NCI-H446 treated with DMSO at 0.1 percent for 48 hours (cell line): ENCODE results near the gene GSG1.
A peak's percentile ranks its signal among the peaks of the same experiment; 100 is the strongest.
"Not testable (repeated sequence)": the region's sequence is repeated elsewhere in the genome, so short reads cannot be mapped to it uniquely, and the experiment has no call there.

Experiments
- DNase-seq: peaks from one replicate; lab custom pipeline; 2025; lab: John Stamatoyannopoulos, UW

GSG1 gene

DNA sequence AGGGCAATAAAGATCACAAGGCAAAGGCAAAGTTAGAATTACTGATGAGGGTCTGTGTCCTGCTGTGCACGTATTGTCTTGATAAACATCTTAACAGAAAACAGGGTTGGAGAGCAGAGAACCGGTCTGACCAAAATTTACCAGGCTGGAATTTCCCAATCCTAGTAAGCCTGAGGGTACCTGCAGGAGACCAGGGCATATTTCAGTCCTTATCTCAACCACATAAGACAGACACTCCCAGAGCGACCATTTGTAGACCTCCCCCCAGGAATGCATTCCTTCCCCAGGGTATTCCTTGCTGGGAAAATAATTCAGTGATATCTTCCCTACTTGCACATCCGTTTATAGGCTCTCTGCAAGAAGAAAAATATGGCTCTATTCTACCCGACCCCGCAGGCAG, 49.9 kb downstream of the GSG1 start:
- DNase-seq, result not testable (repeated sequence)

GRCh38 chr12:13052421-13052820, 51.0 kb downstream of the GSG1 start:
- no peak for DNase-seq

- no peak for DNase-seq
Observed at GRCh38 chr12:13049816-13050215, 53.7 kb downstream of the GSG1 start.

DNA sequence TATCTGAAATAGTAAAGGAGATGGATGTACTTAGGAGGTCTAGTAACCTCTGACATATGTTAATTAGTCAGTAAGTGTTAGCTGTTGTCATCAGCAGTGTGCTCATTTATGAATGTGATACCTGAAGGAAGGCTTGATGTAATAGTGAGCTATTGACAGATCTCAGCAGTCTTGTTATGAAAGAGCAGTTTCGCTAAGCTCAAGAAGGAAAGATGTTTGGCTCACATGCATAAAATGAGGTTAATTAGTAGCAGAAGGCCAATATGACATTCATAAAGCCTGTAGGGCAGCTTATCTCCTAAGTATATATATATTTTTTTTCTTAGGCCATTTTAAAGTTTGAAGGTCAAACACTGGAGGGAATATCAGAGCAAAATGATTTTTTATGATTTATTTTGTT, 56.5 kb downstream of the GSG1 start:
- DNase-seq, result no peak

DNA sequence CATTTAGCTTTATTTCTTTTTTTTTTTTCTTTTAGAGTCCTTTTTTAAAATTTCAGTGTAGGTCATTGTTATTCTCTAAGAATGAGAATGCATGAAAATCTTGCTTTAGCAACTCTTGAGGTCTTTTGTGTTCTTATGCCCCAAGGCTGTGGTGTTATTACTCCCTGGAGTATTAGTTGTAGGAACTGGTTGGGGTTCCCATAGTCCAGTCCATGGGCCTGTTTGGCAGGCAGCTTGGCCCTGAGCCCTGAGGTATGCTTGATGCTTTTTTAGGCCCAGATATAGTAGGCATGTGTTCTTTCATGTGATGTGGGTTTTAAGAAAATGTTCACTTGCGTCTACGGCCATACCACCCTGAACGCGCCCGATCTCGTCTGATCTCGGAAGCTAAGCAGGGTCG, 57.7 kb downstream of the GSG1 start:
- DNase-seq, result no peak

GRCh38 chr12:13044906-13045299, 58.6 kb downstream of the GSG1 start:
- DNase-seq, result no peak

GRCh38 chr12:13044002-13044905, 59.2 kb downstream of the GSG1 start, which contains the start of gene FAM234B:
Gene FAM234B, plus strand, starts transcription at chr12:13044381. Its CDS starts 23 bp downstream, at chr12:13044404.
- DNase-seq, result peak; percentile 34

DNA sequence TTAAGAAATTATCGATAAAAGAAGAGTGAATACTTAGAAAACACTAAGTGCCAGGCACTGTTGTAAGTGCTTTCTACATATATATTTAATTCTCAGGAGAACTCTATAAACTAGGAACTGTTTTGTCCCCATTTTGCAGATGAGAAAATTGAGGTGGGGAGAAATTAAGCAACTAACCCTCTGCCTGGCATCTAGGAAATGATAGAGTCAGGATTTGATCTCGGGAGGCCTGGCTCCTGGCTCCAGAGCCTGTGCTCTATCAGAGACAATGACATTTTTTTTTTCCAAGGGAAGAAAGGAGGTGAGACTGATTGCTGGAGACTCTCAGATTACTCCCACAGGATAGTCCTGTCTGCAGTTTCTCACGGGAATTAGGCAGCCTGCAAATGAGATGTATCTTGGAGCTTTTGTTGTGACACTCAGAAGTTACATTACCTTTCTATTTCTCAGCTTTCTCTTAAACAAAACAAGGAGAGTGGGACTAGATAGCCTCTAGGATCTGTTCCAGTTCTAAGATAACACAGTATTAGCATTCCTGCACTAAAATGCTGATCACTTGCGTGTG, 60.7 kb downstream of the GSG1 start:
- DNase-seq, result no peak

DNA sequence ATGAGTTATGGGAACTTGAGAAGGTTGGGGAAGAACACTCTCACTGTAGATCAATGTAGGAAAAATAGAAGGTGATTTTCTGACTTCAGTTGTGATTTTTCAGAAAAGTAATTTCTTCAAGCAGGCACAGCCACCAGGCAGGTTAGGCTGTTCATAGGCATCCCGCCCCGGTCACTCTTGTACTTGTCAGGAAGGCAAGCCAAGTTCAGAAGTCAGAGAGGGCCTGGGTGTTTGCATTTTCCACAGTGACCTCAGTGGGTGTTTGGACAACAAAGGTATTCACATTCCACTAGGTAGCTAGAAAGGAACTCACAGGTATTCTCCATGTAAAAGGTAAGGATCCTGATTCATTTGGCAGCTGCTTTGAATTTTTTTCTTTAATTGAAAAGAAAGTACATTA, 62.2 kb downstream of the GSG1 start:
- DNase-seq, result no peak

DNA sequence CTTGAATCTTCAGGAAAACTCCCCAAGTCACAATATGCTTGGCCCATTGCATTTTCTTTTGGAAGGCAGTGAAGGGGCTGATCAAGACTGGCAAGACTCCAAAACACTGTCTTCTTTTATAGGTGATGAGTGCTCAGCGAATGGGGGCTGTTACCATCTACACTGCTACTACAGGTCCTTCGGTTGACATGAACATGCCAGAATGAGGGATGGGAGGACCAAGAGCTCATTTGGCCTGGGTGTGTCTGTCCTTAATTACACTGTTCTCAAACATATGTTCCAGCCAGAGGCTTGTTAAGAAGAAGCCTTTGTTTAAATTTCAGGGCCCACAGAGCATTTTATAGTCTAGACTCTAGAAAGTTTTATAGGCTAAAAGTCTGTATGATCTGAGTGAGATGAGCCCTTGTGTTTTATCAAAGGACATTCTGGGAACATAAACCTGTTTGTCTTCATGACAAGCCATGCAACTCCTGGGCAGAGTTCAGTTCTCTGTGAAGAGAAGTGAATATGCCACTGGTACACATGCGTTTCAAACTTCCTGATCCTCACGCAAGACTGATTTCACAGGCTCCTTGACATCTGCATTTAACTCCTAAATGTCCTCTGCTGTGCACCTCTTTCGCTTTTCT, 64.0 kb downstream of the GSG1 start:
- DNase-seq, result no peak

DNA sequence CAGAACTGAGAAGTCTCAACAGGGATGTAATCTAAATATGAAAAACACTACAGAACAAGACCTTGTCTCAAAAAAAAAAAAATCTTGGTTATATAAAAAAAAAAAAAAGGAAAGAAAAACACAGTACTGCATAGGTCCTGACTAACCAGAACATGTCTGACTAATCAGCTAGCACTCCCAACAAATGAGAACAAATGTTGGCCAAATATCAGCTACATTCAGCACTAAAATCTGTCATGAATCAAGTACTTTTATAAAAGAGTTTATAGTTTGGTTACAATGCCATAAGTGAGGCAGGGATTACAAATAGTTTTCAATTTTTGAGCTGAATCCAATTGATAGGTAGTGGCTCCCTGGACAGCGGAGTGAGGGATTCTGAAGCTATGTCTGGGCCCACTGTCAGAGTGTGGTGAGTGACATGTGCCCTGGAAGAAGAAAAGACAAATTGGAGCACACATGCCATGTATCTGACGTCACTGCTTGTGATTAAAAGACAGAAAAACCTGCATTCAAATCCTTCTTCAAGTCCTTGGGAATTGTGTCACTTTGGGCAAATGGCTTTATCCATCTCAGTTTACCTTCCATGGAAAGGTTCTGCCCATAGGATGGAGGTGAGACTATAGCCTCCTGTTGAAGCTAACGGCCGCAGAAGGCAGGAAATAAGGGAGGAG, 64.8 kb downstream of the GSG1 start:
- DNase-seq, result no peak

DNA sequence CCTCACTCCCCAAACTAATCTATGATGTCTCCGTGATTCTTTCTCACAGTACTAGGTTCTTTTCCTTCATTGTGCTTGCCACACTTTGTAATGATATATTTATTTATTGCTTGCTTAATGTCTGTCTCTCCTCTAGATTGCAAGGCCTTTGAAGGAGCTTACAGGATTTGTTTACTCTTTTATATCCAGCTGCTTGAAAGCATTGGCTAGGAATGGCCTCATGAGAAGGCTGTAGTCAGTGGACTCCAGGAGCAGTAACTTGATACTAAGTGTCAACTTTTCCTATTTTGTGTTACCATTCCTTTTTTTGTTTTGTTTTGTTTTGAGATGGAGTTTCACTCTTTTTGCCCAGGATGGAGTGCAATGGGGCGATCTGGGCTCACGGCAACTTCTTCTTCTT, 66.6 kb downstream of the GSG1 start:
- no peak for DNase-seq

DNA sequence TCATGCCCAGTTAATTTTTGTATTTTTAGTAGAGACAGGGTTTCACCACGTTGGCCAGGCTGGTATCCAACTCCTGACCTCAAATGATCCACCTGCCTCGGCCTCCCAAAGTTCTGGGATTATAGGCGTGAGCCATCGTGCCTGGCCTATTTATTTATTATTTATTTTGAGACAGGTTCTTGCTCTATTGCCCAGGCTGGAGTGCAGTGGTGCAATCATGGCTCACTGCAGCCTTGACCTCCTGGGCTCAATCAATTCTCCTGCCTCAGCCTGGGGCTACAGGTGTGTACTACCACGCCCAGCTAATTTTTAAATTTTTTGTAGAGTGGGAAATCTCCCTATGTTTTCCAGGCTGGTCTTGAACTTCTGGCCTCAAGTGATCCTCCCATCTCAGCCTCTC, 68.1 kb downstream of the GSG1 start:
- not testable (repeated sequence) for DNase-seq
